Measurements from ENCODE around the gene SNX13.
A peak's percentile ranks its signal among the peaks of the same experiment; 100 is the strongest.

The SNX13 gene, protein sequence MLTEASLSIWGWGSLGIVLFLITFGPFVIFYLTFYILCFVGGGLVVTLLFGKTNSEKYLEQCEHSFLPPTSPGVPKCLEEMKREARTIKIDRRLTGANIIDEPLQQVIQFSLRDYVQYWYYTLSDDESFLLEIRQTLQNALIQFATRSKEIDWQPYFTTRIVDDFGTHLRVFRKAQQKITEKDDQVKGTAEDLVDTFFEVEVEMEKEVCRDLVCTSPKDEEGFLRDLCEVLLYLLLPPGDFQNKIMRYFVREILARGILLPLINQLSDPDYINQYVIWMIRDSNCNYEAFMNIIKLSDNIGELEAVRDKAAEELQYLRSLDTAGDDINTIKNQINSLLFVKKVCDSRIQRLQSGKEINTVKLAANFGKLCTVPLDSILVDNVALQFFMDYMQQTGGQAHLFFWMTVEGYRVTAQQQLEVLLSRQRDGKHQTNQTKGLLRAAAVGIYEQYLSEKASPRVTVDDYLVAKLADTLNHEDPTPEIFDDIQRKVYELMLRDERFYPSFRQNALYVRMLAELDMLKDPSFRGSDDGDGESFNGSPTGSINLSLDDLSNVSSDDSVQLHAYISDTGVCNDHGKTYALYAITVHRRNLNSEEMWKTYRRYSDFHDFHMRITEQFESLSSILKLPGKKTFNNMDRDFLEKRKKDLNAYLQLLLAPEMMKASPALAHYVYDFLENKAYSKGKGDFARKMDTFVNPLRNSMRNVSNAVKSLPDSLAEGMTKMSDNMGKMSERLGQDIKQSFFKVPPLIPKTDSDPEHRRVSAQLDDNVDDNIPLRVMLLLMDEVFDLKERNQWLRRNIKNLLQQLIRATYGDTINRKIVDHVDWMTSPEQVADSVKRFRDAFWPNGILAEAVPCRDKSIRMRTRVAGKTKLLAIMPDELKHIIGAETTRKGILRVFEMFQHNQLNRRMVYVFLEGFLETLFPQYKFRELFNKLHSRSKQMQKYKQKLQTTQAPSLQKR

DNA sequence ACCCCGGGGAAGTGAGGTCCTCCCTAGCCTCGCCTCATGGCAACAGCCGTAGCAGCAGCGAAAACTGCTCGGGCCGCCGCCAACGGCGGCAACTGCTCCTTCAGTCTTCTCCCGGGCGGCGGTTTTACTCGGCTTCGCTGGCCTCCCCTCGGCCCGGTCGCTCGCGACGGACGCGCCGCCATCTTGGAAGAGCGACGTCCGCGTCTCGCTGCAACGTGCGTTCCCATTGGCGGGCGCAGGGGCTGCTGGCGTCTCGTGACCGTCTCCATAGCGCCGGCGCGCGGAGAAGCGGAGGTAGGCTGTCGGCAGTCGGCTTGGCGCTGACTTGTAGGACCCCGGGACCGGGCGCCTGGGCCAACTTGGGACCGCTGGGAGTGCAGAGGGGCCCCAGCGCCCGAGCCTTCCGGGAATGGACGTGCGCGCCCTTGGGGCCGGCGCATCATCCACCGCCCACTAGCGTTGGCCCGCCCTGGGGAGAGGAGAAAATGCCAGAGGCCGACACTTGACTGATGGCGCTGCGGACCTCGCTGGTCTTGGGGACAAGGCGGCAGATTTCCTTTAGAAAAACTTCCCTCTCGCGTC lies at the start of gene SNX13:
SNX13 (minus strand) TSS at position 193 of the 582 bp plus-strand sequence. CDS start 199 bp downstream, outside the sequence.
- DNase-seq (ENCODE audit: low spot score) = peak; percentile 89

GRCh38 chr7:17989546-17989945 lies 49.3 kb upstream of the SNX13 start:
- DNase-seq (ENCODE audit: low spot score) = no peak

- DNase-seq (ENCODE audit: low spot score) = no peak
Observed at GRCh38 chr7:17988858-17989257, 48.6 kb upstream of the SNX13 start.

DNA sequence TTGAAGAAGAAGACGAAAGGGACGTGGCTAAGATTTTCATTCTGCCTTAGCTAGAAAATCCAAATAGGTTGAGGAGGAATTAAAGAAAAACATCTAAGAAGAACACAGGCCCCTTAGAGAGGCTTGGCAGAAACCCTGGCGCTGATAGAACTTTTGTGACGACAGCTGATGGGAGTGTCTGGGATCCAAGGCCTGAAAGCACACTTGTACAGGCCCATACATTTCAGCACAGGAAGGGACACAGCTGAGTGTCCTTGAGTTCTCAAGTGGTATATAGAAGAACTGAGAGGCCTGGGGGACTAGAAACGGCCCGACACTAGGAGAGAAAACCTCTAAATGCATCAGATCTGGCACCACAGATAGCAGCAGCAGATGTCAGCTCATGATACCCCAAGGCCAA lies 47.8 kb upstream of the SNX13 start:
- no peak for DNase-seq (ENCODE audit: low spot score)

GRCh38 chr7:17986851-17987250 lies 46.6 kb upstream of the SNX13 start:
- DNase-seq (ENCODE audit: low spot score) = no peak

DNA sequence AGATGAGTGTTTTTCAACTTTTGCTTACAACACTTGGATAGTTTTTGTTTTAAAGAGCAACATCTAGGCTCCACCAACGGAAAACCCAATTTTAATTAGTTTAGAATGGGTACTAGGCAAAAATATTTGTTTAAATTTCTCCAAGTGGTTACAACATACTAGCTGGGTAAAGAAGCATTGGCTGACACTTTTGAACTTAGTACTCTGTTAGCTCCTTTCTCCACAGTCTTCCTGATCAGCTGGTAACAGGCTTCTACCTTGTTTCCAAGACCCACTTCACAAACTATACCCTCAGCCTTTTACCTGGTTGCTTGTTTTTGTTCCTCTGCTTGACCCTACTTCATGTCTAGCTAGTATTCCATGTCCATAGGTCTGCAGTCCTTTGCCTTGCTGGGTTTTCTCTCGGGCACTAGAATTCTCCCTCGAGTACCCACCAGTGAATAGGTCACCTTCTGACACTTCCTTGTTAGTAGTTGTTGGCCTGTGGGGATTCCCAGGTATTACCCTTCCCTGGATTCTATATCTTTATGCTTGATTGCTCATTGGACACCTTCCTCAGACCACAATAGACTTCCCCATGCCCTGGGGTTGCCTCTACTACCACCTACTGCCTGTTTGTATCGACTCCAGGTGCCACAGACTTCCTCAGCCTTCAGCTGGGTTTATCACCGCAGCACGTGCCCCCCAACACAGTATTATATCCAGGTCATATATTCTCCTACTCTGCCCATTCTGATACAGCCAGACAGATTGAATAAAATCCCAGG lies 45.4 kb upstream of the SNX13 start:
- DNase-seq (ENCODE audit: low spot score) = no peak

GRCh38 chr7:17984288-17984687 lies 44.0 kb upstream of the SNX13 start:
- DNase-seq (ENCODE audit: low spot score) = no peak

- no peak for DNase-seq (ENCODE audit: low spot score)
Observed at GRCh38 chr7:17983221-17984062, 43.1 kb upstream of the SNX13 start.

DNA sequence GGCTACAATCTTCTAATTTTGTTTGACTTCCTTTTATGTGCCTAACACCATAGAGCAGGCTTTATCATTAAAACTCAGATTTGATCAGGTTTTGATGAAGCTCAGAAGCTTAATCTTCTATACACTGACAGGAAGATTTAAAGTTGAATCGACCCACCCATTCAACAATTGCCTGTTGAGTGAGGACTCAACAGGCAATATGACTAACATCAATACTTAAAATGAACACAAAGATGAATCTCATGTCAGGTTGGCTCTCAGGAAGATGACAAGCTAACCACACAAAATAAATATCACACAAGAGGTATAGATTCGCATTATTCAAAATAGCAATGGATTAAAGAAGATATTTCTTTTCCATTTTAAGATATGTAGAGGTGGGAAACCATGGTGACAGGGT lies 36.7 kb upstream of the SNX13 start:
- DNase-seq (ENCODE audit: low spot score) = no peak

DNA sequence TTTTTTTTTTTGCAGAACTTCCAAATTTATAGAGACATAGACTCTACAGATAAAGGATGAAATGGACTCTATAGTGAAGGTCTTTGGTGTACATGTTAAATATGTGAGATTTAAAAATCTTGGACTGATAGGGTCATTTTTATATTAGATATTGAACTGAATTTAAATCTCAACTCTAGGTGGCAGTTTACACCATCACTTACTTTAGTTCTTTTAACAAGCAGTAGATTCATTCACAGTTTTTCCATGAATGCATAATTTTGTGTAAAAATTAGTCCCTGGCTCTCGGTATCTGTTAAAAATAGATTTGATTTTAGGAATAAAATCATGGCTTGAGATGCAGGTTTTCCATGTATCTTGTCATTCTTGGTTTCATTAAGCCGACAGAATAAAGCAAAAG lies 31.1 kb upstream of the SNX13 start:
- DNase-seq (ENCODE audit: low spot score) = no peak

- DNase-seq (ENCODE audit: low spot score) = no peak
Observed at GRCh38 chr7:17968791-17969715, 28.8 kb upstream of the SNX13 start.

- no peak for DNase-seq (ENCODE audit: low spot score)
Observed at GRCh38 chr7:17966706-17967105, 26.4 kb upstream of the SNX13 start.

DNA sequence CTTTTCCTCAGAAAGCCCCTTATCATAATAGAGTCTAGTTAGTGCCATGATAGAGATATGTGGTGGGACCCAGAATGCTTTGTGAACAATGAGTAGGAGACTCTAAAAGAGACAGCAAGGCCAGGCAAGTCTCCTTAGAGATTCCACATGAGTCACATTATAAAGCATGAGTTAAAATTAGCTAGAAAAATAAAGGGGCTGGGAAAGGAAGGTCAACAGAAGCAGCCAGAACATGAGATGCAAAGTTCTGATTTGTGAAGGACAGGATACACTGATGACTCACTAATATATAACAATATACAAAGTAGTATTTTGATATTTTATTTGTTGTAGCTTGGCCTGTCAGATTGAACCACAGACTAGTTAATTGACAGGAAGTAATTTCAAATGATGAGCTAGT lies 25.3 kb upstream of the SNX13 start:
- DNase-seq (ENCODE audit: low spot score) = peak; percentile 64

DNA sequence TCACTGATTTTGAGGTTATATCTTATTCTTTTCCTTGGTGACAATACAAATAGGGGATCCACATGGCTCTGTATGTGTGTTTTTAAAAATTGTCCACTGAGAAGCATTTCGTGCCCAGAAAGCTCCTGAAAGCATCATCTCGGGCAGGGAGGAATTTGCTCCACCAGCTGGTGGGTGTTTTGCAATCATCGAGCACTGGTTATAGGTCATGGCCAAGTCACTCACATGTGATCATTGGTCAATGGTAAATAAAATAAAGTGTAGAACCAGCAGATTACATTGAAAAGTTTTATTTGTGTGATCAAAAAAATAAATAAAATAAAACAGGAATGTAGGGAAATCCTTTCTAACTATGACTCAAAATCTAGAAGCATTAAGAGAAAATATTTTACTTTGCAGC lies 23.0 kb upstream of the SNX13 start:
- no peak for DNase-seq (ENCODE audit: low spot score)

DNA sequence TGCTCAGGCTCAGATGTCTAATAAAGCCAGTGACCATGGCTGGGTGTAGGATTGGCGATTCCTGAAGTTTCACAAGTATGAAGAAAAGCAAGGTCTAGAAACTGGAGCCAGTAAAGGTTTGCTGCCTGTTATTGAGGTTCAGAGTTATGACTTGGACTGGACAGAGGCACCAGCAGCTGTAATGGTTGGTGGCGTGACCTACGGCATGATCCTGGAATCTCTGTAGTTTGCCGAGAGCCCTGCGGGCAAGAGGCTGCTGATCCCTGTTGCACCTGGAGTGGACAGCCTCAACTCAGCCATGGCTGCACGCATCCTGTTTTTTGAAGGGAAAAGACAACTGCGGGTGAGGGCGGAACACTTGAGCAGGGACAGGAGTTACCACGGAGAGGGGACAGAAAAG lies 22.4 kb upstream of the SNX13 start:
- no peak for DNase-seq (ENCODE audit: low spot score)

DNA sequence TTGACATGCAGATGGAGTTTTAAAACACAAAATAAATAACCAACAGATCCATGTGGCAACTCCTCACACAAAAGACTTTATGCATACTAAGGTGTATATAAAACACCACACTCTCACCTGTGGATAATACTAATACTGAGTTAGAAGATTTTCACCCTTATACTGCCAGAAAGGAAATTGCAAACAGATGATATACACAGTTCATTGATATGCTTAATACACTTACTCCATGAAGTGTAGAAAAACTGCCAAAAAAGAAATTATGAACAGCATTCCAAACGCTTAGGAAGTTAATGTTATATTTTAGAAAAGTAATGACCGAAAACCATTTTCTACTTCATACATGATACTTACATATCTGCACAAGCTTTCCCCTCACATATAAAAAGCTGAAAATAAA lies 17.6 kb upstream of the SNX13 start:
- DNase-seq (ENCODE audit: low spot score) = no peak

- DNase-seq (ENCODE audit: low spot score) = no peak
Observed at GRCh38 chr7:17952387-17952786, 12.1 kb upstream of the SNX13 start.

DNA sequence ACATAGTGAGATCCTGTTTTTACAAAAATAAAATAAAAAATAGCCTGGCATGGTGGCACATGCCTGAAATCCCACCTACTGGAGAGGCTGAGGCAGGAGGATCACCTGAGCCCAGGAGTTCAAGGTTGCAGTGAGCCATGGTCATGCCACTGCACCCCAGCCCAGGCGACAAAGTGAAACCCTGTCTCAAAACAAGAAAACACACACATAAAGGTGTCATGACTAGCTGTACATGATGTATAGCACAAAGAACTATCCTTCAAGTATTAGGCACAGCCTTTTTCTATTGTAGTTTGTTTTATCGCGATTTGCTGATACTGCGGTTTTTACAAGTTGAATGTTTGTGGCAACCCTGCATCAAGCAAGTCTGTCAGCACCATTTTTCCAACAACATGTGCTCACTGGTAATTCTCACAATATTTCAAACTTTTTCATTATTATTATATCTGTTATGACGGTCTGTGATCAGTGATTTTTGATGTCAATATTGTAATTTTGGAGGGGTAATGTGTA lies 11.5 kb upstream of the SNX13 start:
- DNase-seq (ENCODE audit: low spot score) = no peak

- no peak for DNase-seq (ENCODE audit: low spot score)
Observed at GRCh38 chr7:17948526-17949238, 8.4 kb upstream of the SNX13 start.
